ENCODE data around the gene DUSP28.
"Not testable (repeated sequence)": the region's sequence is repeated elsewhere in the genome, so short reads cannot be mapped to it uniquely, and the experiment has no call there.

Gene DUSP28

DNA sequence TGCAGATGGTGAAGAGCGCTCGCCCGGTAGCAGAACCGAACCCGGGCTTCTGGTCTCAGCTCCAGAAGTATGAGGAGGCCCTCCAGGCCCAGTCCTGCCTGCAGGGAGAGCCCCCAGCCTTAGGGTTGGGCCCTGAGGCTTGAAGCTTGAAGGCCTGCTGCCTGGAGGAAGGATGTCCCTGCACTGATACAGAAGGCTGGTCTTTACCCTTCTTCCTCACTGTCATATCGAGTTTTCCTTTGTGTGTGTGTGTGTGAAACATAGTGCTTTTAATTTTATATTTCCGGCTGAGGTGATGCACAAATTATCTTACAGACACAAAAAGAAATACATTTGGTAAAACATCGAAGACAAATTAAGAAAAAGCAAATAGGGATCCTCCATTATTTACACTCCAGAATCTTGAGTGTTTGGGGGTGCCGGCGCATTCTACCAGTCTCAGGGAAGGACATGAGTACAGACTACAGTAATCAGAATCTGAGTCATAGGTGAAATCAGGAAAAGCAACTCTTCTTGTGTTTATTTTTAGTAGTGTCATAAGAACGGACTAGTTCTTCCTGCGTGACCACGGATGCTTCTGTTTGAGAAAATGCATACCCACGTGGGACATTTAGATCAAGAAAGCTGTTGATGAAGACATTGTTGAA, 1.3 kb downstream of the DUSP28 start:
- DNase-seq = no peak

DNA sequence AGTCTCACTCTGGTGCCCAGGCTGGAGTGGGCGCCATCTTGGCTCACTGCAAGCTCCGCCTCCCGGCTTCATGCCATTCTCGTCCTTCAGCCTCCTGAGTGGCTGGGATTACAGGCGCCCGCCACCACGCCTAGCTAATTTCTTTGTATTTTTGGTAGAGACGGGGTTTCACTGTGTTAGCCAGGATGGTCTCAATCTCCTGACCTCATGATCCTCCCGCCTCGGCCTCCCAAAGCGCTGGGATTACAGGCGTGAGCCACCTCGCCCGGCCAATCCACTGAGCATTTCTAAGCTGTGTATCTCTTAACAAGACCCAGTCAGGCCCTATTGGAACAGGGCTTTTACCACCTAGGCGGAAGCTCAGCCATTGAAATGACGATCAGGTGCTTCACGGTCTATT, 3.1 kb downstream of the DUSP28 start:
- not testable (repeated sequence) for DNase-seq

DNA sequence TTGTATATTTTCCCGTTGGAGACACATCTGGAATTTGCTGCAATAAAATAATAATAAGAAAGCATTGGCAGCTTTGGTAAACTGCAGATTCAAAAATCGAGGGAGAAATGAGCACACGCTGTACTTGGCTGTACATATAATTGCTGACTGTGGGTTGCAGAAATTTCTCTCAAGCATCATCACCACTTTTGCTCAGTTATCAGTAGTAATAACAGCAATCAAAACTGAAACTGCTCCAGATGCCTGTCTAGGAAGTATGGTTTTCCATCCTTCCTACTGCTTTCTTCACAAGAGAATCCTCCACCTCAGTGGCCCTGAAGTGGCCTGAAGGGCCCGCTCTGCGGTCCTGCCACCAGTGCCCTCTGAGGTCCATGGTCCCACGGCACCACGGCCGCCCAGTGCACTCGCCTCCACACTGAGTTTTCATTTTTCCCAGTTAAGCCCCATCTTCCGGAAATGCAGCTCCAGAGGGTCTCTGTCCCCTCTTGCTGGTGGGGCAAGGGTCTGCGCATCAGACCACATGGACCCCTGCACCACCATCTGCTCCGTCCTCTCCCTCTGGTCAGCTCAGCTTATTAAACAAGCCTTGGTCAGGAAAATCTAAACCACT, 3.9 kb downstream of the DUSP28 start:
- DNase-seq = no peak

DNA sequence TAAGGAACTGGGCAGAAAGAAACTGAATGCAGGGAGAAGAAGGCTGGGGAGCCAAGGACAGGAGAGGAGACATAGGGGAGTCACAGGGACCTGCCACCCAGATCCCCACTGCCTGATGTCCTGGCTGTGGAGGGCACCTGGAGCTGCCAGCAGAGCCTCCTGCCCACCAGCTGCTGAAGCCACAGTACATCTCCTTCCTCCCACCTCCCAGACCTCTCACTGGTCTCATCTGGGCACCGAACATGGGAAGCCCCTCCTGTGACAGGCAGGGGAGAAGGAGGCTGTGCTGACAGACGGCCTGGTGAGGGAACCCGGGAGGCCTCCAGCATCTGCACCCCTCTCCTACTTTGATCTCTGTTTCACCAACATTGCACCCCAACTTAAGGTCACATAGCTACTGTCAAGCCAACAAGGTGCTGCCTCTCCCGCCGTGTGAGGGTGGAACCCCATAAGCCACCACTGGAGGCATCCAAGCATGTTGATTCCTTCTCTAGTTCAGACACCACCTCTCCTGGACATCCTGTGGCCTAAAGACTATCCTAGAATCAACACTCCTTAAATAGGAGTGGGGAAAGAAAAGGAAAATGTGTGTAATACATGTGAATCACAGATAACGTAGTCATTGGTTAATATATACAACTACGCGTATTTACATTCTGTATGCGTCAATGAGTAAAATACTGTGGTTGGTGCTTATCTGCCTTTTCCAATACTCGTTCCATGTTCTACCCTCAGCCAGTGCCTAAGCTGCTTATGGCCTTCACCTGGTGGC, 4.6 kb downstream of the DUSP28 start:
- no peak for DNase-seq

DNA sequence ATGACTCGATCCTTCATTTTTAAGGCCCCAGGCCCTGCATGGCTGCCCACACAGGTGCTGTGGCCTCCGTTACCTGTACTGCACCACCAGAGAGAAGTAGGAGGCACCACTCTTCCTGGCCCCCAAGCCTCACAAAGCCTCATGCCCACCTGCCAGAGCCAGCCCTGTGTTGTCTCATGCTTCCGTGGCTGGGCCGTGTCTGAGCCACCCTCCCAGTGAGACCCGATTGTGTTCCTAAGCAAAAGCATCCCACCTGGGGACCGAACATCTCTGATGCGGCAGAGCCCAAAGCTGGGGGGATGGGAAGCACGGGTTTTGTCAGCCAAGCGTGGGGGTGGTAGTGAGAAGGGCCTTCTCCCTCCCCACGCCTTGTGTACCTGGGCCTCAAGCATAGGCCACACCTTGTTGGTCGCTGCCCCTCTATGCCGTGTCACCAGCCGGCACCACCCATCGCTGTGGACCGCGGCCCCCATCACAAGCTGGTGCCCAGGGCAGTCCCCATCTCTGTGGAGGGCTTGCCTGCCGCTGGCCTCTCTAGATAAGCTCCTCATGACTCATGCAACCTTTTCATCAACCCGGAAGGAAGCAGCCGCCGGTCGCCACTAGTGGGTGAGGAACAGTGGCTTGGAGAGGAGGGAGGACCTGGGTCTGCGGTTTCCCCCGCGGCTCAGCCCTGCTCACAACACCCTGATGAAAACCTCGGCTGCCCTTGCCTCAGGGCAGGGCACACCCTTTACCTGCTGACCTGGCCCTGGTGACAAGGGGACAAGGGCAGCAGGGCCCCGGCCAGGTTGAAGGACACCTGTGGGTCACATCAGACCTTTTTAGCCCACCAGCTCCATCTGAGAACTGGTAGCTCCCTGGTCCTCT, 5.4 kb downstream of the DUSP28 start:
- DNase-seq = no peak

DNA sequence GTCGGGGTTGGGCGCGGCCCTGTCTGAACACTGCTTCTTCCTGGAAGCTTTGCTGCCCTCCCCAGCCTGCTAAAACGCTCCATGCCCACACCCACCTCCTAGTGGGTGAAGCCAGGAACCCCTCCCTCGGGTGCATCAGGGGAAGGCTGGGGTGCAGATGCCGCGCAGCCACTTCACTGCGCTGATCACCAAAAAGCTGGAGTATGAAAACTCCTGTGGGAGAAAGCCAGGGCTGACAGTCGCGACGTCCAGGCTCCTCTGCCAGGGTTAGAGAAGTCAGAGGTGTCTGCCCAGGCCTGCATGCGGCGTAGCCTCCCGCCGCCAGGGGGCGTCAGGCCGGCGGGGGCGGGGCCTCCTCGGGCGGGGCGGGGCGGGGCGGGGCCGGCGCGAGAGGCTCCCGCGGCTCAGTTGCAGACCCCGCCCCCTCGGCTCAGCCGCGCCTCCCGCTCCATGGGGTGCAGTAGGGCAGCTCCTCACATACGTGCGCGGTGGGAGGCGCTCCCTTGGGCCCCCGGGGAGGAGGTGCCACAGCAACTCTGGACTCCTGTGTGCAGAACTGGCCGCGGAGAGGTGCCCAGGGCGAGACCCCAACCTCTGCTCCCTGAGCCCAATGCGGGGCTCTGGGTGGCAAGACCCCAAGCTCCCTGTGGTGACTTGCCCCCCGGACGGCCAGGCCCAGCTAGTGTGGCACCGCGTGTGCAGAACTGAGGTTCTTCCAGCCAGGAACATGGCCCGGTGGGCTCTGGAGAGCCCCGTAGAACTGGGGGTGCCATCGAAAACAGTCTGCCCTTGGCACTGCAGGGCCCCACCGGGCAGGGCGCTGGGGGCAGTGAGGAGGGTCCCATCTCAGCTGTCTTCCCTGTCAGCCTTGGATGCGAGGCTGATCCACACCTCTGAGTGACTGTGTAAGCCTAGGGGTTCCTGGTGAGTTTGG, 6.3 kb downstream of the DUSP28 start:
- DNase-seq = no peak

DNA sequence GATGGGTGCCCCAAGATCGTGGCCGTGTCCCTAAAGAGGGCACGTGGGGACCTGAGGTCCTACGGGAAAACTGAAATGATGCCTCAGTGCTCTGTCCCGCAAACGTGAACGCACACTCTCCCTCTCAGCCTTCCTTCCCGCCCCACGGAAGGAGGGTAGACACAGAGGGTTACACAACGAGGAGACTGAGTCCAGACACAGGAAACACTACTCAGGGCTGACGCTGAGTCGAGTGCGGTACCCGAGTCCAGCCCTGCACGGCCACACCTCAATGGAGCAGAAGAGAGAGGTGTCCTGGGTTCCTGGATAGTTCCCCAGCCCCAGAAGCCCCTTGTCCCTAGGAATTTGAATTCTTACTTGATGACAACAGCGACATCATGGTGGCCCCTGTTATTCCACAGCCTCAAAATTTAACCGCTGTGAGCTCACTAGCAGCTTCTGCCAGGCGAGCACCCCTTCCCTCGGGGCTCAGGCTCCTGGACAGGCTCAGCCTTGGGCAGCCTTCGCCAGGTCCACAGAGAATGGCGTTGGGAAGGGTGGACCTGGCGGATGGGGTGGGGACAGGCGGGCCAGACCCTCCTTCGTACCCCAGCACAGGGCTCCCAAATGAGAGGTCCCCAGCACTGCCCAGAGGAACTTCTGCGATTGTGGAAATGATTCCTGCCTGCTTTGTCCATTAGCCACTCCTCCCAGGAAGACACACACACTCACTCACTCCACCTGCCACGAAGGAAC, 7.1 kb downstream of the DUSP28 start:
- no peak for DNase-seq

DNA sequence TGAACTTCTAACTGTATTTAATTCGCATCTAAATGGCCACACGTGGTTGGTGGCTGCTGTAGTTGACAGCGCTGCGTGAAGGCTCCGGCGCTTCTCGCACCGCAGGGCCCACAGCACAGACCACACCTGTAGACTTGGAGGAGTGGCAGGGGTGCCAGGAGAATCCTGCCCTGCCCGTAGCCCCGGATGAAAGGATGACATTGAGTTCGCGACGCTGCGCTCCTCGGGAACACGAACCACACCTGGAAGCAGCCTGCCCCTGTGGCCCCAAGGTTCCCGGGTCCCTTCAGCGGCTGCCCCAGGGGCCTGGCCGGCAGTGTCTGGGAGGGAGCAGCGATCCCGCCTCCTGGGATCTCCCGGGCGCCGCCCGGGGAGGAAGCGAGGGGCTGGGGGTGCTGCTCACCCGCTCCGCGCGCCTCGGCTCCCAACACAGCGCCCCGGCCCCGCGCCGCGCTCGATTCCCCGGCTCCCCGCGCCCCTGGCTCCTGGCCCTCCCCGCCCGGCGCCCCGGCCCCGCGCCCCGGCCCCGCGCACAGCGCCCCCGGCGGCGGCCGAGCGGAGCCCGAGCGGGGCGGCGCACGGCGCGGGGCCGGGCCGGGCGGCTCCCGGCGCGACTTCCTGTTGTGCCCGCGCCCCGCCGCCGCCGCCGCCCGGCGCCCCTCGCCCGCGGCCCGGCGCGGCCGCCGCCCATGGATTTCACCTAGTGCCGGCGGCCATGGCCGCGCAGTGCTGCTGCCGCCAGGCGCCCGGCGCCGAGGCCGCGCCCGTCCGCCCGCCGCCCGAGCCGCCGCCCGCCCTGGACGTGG, 7.9 kb downstream of the DUSP28 start, which contains the start of gene RNPEPL1:
RNPEPL1 (plus strand) TSS at position 613 of the 806 bp plus-strand sequence; CDS start at position 716, 103 bp downstream.
- DNase-seq = no peak

DNA sequence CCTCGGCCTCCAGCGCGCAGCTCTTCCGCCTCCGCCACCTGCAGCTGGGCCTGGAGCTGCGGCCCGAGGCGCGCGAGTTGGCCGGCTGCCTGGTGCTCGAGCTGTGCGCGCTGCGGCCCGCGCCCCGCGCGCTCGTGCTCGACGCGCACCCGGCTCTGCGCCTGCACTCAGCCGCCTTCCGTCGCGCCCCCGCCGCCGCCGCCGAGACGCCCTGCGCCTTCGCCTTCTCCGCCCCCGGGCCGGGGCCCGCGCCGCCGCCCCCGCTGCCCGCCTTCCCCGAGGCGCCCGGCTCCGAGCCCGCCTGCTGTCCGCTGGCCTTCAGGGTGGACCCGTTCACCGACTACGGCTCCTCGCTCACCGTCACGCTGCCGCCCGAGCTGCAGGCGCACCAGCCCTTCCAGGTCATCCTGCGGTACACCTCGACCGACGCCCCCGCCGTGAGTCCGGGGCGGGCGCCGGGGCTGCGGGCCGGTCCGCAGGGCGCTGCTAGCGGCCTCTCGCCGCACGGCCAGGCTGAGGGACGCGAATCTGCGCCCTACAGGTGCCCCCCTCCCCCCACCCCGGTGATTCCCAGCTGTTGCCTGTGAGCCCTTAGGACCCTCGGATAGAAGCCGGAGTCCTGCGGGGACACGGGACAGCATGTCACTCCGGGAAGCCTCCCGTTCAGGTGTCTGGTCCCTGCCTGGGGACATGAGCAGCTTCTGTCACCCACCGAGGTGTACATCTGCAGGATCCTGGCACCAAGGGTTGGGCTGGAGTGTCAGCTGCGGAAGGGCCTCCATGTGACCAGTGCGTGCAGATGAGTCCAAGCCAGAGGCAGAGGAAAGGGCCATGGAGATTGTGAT, 8.7 kb downstream of the DUSP28 start:
- DNase-seq = peak; percentile 21

DNA sequence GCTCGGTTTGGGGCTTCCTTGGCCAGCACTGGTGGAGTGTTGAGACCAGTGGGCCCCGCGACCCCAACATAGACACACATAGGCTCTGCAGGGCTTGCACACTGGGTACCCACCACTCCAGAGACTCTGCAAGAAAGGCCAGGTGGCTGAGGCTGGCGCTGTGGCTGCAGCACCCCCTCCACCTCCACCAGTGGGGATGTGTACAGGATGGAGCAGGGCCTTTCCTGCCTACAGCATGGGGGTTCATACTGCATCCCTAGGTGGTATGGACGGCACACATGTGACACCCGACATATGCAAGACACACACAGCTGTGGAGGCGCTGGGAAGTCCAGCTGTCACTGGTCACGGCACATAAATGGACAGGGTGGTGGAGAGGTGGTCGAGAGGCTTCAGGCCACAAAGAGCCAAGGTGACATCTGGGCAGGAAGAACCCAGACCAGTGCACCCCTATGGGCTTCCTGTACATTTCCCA, 9.4 kb downstream of the DUSP28 start:
- DNase-seq = no peak

DNA sequence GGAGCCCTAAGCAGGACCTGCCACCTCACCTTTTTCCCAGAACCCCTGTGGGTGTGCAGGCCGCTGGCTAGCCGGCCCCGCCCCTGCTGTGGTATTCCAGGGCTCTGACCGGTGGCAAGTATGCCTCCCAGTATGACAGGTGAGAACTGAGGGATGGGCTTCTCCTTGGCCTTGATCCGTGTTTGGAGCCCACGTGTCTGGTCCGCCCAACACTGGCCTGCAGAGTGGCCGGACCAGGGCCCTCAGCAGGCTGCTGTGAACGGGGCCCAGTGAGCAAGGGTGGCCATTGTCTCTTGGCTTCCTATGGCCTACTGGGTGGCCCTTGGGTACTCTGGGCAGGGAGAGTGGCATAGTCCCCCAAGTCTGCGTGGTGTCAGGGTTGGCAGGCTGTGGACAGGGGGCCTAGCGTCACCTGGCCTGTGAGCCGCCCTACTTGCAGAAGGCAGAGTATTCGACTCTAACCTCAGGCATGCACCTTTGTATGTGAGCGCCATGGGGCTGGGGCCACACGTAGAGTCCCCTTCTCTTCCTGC, 9.9 kb downstream of the DUSP28 start:
- no peak for DNase-seq

DNA sequence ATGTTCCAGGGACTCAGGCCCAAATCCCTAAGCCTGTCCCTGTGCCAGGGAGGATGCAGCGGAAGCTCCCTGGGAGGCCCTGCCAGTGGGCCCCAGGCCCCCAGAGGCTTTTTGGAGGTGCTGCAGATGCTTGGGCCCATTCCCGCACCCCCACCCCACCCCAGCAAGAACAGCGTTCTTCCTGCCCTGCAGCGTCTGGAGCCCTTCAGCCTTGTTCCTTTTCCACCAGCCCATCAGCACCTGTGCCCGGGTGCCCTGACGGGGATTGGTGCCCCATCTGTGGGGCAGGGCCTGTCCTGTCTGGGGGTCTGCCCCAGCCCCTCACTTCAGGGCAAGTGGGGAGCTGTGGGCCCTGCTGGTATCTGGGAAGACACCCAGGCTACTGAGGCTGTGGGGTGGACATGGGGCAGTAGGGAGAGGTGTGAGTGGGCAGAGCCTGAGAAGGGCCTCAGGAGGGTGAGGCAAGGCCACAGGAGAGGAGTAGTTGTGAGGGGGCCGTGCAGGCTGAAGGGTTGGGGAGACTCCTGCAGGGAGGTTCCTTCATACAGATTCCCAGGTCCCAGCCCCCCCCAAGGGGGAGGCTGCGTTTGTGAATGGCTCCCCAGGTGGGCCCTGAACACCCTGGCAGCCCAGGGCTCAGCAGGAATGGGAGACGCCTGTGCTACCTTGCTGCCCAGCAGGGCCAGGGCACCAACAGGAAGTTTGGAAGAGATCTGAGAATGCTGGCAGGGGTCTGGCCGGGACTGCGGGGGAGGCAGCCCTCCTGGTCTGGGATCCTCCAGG, 10.6 kb downstream of the DUSP28 start:
- DNase-seq = no peak

DNA sequence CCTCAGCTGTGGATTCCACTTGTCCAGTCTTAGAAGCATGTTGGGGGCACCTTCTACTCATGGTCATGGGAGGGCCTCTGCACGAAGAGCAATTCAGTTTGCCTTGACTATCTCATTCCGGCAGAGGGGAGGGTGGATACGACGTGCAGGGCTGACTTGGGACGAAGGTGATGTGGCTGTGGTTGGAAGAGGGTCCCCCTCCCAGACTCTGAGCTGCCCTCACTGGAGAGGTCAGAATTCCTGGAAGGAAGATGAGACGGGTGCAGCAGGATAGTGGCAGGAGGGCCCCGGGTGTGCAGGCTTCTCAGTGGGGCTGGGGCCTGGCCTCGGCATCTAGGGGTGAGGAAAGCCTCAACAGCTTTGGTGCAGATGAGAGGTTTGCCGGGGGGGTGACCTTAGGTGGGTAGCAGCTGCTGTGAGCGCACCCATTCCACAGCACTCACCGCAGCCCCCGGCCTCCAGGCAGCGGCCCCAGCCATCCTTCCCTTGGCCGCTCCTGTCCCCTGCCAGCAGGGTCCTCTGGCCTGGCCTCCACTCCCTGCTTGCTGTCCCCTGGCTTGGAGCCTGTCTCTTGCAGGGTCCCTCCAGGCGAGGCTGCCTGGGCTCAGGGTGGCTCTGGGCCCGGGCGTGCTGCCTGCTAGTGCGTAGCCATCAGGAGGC, 11.3 kb downstream of the DUSP28 start:
- DNase-seq = no peak

DNA sequence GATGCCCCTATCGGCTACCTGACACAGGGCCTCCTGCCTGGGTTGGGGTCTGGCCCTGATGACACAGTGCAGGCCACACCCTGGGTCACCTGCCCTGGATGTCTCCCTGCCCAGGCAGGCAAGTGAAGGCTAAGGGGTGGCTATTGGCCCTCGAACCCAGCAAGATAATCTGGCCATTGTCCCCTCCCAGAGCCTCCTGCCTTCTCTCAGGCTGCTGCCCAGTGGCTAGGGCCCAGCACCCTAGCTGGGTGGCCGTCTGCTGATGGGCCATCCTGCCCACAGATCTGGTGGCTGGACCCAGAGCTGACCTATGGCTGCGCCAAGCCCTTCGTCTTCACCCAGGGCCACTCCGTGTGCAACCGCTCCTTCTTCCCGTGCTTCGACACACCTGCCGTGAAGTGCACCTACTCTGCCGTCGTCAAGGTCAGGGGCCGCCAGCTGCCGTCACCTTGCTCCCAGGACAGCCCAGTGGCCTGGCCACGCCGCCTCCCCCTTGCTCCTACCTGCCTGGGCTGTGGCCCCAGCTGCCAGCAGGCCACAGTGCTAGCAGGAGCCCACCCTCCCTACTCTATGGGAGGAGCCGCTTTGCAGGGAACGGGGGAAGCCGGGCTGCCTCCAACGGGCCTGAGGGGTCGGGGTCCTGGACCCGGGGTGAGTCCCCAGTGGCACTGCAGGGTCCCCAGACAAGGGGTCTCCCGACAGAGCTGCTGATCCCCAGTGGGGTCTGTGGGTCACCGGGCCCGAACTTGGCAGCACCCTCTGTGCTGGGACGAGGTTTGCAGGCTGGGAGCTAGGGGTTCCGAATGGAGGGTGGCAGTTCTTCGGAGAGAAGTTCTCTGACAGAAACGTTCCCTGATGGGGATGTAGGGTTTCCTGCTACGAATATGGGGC, 12.2 kb downstream of the DUSP28 start:
- no peak for DNase-seq

DNA sequence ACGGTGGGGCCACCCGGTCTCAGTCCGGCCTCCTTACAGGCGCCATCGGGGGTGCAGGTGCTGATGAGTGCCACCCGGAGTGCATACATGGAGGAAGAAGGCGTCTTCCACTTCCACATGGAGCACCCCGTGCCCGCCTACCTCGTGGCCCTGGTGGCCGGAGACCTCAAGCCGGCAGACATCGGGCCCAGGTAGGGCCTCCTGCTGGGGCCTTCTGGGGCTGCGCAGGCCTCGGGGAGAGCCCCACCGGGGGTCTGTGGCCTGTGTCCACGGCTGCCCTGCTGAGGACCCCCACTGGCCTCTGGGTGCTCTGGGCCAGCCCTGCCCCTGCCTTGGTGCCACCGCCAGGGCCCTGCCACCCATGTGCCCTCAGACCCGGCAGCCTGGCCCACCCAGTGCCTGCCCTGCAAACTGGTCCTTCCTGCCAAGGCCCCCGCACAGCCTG, 12.9 kb downstream of the DUSP28 start:
- no peak for DNase-seq
